ENCODE measurements around the gene GPC2.

The GPC2 gene

DNA sequence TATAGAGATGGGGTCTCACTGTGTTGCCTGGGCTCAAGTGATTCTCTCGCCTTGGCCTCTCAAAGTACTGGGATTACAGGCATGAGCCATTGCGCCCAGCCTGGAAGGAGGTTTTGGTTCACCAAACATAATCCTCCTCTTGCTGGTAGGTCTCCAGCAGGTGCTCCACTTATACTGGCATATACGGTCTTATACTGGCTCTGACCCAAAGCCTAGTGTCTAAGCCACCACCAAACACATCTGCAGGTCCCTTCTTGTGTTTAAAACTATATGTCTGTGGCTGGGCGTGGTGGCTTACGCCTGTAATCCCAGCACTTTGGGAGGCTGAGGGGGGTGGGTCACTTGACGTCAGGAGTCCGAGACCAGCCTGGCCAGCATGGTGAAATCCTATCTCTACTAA lies 45.1 kb downstream of the GPC2 start:
- TF ChIP-seq, protein P1, sequence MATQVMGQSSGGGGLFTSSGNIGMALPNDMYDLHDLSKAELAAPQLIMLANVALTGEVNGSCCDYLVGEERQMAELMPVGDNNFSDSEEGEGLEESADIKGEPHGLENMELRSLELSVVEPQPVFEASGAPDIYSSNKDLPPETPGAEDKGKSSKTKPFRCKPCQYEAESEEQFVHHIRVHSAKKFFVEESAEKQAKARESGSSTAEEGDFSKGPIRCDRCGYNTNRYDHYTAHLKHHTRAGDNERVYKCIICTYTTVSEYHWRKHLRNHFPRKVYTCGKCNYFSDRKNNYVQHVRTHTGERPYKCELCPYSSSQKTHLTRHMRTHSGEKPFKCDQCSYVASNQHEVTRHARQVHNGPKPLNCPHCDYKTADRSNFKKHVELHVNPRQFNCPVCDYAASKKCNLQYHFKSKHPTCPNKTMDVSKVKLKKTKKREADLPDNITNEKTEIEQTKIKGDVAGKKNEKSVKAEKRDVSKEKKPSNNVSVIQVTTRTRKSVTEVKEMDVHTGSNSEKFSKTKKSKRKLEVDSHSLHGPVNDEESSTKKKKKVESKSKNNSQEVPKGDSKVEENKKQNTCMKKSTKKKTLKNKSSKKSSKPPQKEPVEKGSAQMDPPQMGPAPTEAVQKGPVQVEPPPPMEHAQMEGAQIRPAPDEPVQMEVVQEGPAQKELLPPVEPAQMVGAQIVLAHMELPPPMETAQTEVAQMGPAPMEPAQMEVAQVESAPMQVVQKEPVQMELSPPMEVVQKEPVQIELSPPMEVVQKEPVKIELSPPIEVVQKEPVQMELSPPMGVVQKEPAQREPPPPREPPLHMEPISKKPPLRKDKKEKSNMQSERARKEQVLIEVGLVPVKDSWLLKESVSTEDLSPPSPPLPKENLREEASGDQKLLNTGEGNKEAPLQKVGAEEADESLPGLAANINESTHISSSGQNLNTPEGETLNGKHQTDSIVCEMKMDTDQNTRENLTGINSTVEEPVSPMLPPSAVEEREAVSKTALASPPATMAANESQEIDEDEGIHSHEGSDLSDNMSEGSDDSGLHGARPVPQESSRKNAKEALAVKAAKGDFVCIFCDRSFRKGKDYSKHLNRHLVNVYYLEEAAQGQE (IDR thresholded peaks at IDR 0.05; ENCODE audit: insufficient read depth in 1 of 2, low read depth in 2 of 2, low read length in 2 of 2) = no peak
- TF ChIP-seq FOXP2 (optimal IDR thresholded peaks at IDR 0.05; ENCODE audit: borderline replicate concordance, extremely low read depth, extremely low read length, insufficient read depth) (no peak), POLR2AphosphoS5 (IDR thresholded peaks at IDR 0.05; ENCODE audit: low read depth, low read length) (no peak)

DNA sequence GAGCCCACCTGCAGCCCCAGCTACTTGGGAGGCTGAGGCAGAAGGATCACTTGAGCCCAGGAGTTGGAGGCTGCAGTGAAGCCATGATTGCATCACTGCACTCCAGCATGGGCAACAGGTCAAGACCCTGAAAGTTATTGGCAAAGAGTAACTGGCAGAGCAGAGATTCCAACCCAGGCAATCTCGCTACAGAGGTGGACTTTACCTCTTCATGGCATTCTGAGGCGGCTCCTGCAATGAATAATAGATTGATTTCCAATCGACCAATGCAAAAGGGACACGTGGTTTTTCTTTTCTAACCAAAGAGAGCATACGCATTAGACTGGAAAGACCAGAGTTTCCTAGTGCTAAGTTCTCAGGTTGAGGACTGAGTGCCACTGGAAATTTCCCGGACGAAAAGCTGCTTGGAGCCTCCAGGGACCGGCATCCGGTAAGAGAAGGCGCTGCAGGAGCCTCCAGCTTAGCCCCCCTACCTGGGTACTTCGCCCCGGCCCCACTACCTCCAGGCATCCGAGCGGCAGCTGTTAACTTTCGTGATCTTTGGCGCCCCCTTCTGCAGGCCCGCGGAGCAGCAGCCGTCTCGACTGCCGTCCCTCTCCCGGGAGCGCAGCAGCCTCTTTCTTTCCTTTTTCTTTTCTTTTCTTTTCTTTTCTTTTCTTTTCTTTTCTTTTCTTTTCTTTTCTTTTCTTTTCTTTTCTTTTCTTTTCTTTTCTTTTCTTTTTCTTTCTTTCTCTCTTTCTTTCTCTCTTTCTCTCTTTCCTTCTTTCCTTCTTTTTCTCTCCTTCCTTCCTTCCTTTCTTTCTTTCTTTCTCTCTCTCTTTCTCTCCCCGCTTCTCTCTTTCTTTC lies 46.4 kb downstream of the GPC2 start:
- no peak for TF ChIP-seq FOXP2 (optimal IDR thresholded peaks at IDR 0.05; ENCODE audit: borderline replicate concordance, extremely low read depth, extremely low read length, insufficient read depth)
- no peak for TF ChIP-seq SIN3A (IDR thresholded peaks at IDR 0.05; ENCODE audit: borderline replicate concordance, insufficient read depth, low read length)
- TF ChIP-seq, protein P1 (IDR thresholded peaks at IDR 0.05; ENCODE audit: insufficient read depth in 1 of 2, low read depth in 2 of 2, low read length in 2 of 2) = no peak
- no peak for TF ChIP-seq TAF1 (IDR thresholded peaks at IDR 0.05; ENCODE audit: borderline replicate concordance, insufficient read depth, low read length)
- no peak for TF ChIP-seq POLR2AphosphoS5 (IDR thresholded peaks at IDR 0.05; ENCODE audit: low read depth, low read length)

DNA sequence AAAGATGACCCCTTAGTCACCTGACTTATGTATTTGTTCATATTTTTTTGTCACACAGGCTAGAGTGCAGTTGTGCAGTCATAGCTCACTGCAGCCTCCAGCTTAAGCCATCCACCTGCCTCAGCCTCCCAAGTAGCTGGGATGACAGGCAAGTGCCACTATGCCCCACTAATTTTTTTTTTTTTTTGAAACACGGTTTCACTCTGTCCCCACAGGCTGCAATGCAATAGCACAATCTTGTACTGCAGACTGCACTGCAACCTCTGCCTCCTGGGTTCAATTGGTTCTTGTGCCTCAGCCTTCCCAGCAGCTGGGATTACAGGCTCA lies 48.6 kb downstream of the GPC2 start:
- TF ChIP-seq FOXP2 (optimal IDR thresholded peaks at IDR 0.05; ENCODE audit: borderline replicate concordance, extremely low read depth, extremely low read length, insufficient read depth) = no peak

DNA sequence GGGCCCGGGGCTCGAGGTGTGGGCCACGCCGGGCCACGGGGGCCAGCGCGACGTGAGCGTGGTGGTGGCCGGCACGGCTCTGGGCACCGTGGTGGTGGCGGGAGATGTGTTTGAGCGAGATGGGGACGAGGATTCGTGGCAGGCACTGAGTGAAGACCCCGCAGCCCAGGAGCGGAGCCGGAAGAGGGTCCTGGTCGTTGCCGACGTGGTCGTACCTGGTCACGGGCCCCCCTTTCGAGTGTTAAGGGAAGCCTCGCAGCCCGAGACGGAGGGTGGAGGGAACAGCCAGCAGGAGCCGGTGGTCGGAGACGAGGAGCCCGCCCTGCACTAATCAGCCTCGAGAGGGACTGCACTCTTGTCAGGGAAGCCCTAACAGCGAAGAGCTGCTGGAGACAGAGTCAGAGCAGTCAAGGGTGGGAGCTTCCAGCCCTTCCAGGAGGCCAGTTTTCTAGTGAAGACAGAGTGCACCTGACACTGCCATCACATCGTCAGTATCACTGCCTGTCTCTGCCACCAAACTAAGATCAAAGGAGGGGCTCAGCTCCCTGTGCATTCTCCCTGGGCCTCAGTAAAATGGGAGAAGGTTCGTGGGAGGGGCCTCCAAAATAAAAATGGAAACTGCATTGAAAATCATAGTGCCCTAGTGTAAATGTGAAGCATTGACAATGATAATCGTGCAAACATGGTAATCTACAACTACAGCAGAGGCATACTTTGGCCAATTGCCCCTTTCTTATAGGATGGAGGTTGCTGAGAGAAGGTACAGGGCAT lies 49.1 kb downstream of the GPC2 start:
- no peak for TF ChIP-seq SIN3A (IDR thresholded peaks at IDR 0.05; ENCODE audit: borderline replicate concordance, insufficient read depth, low read length)
- TF ChIP-seq TAF1 (IDR thresholded peaks at IDR 0.05; ENCODE audit: borderline replicate concordance, insufficient read depth, low read length) = no peak
- TF ChIP-seq POLR2AphosphoS5 (IDR thresholded peaks at IDR 0.05; ENCODE audit: low read depth, low read length) = no peak
- TF ChIP-seq, protein P1 (IDR thresholded peaks at IDR 0.05; ENCODE audit: insufficient read depth in 1 of 2, low read depth in 2 of 2, low read length in 2 of 2) = no peak

DNA sequence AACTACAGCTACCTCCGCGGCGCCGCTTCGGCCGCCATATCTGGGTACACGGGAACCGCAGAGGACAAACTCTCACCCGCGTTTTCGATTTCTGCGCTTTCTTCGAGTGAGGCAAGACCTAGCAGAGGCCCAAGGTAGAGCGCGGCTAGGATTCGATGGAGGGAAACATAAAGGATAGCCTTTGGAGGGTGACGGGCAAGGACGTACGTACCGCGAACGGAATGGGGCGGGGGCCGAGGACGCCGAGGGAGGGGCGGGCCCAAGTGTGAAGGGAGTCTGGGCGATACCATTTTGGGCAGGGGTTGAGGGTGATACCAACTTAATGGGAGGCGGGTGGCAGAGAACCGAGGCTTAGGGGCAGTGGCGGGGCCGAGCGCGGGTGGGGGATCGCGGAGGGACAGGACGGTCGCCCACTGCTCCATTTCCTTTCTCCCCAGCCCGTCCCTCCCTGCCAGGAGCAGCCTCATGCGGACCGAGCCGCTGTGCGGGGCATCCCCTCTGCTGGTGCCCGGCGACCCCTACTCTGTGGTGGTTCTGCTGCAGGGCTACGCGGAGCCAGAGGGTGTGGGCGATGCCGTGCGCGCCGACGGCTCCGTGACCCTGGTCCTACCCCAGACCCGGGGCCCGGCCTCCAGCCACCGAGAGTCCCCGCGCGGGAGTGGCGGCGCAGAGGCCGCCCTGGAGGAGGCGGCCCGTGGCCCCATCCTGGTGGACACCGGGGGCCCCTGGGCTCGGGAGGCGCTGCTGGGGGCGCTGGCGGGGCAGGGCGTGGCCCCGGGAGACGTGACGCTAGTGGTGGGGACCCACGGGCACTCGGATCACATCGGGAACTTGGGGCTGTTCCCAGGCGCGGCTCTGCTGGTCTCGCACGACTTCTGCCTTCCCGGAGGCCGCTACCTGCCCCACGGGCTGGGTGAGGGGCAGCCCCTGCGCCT lies 50.0 kb downstream of the GPC2 start, which contains the start of gene MBLAC1:
TSS of gene MBLAC1 (plus strand) at position 37 of the 935 bp plus-strand sequence. CDS start at position 466, 429 bp downstream.
- TF ChIP-seq POLR2AphosphoS5 (IDR thresholded peaks at IDR 0.05; ENCODE audit: low read depth, low read length) = peak; percentile 96
- TF ChIP-seq, protein P1 (IDR thresholded peaks at IDR 0.05; ENCODE audit: insufficient read depth in 1 of 2, low read depth in 2 of 2, low read length in 2 of 2) = peak in 1 of 2 experiments; percentile 56; a peak in 1 of 4 replicates
- TF ChIP-seq FOXP2 (optimal IDR thresholded peaks at IDR 0.05; ENCODE audit: borderline replicate concordance, extremely low read depth, extremely low read length, insufficient read depth) = no peak
- TF ChIP-seq TAF1 (IDR thresholded peaks at IDR 0.05; ENCODE audit: borderline replicate concordance, insufficient read depth, low read length) = peak; percentile 87; the same call in 1 of the 2 replicates
- no peak for TF ChIP-seq SIN3A (IDR thresholded peaks at IDR 0.05; ENCODE audit: borderline replicate concordance, insufficient read depth, low read length)
